IMR-90 (cell line): ENCODE measurements around the gene RPH3AL. TPM values are rescaled to one million over a fixed set of nuclear protein-coding genes. Genes with fewer than 3 reads are reported as not detected.
"Not testable (repeated sequence)": the region's sequence is repeated elsewhere in the genome, so short reads cannot be mapped to it uniquely, and the experiment has no call there.

Source experiments
- ATAC-seq: fragments of 200-7000 bp; cut with Tn5 transposase; 2 replicates; pipeline ENCODE4 v1.9.1; 2020; ENCODE audit warnings: low read depth, mild to moderate bottlenecking, moderate library complexity
- BruUV-seq: library from RNA; stranded (reverse); fragments of 400-500 nt; replicated peaks from 2 replicates; lab custom pipeline; 2021; lab: Mats Ljungman, UMichigan
- CTCF ChIA-PET: fragments of 300-600 bp; formaldehyde crosslinking; extraction: SDS; loops from one replicate; lab custom pipeline; 2021; ENCODE audit warnings: antibody characterized with exemption; lab: Yijun Ruan, JAX
- POLR2A ChIA-PET: fragments of 300-600 bp; sonication (Branson Sonifier 250); formaldehyde crosslinking; loops from one replicate; lab custom pipeline; 2022; ENCODE audit warnings: antibody characterized with exemption; ENCODE audit not compliant: unreplicated experiment; lab: Charles Lee
- DNase-seq: peaks from one replicate; pipeline ENCODE4 v3.0.0; 2013
- H2AFZ ChIP-seq: replicated peaks from 2 replicates; pipeline ENCODE3; 2013; ENCODE audit warnings: low read length, mild to moderate bottlenecking; ENCODE audit not compliant: poor library complexity
- H2AK5ac ChIP-seq: 2 replicates; pipeline ENCODE4 v1.6.1; 2013; ENCODE audit warnings: low read depth, low read length, inconsistent platforms
- H2AK9ac ChIP-seq: replicated peaks from 2 replicates; pipeline ENCODE3; 2013; ENCODE audit warnings: mild to moderate bottlenecking, low read depth, low read length, moderate library complexity; ENCODE audit not compliant: poor library complexity
- H2BK120ac ChIP-seq: 2 replicates; pipeline ENCODE4 v1.6.1; 2013; ENCODE audit warnings: low read depth, low read length, inconsistent platforms
- H2BK15ac ChIP-seq: 3 replicates; pipeline ENCODE4 v1.6.1; 2013; ENCODE audit warnings: low read depth, low read length, inconsistent platforms
- H2BK20ac ChIP-seq: 2 replicates; pipeline ENCODE4 v1.6.1; 2013; ENCODE audit warnings: low read depth, mild to moderate bottlenecking, inconsistent platforms, low read length, moderate library complexity
- H2BK5ac ChIP-seq: 2 replicates; pipeline ENCODE4 v1.6.1; 2013; ENCODE audit warnings: mild to moderate bottlenecking, low read depth, low read length, inconsistent platforms; ENCODE audit not compliant: poor library complexity, severe bottlenecking
- H3K14ac ChIP-seq: replicated peaks from 2 replicates; pipeline ENCODE4 v1.6.1; 2013; ENCODE audit warnings: low read depth, low read length, inconsistent platforms
- H3K18ac ChIP-seq: 2 replicates; pipeline ENCODE4 v1.6.1; 2013; ENCODE audit warnings: low read depth, low read length, control low read depth
- H3K23ac ChIP-seq: 2 replicates; pipeline ENCODE4 v1.6.1; 2013; ENCODE audit warnings: low read depth, low read length, inconsistent platforms
- H3K27ac ChIP-seq: 2 replicates; pipeline ENCODE4 v1.5.1; 2013; ENCODE audit warnings: mild to moderate bottlenecking, control low read depth, low read length; ENCODE audit not compliant: insufficient read depth
- H3K27me3 ChIP-seq: 2 replicates; pipeline ENCODE4 v1.6.1; 2013; ENCODE audit warnings: low read length; ENCODE audit not compliant: control insufficient read depth, insufficient read depth
- H3K36me3 ChIP-seq: 2 replicates; pipeline ENCODE4 v1.6.1; 2013; ENCODE audit warnings: low read length, mixed read lengths; ENCODE audit not compliant: control insufficient read depth, insufficient read depth
- H3K4ac ChIP-seq: 2 replicates; pipeline ENCODE4 v1.6.1; 2013; ENCODE audit warnings: low read depth, low read length, inconsistent platforms
- H3K4me1 ChIP-seq: 2 replicates; pipeline ENCODE4 v1.6.1; 2013; ENCODE audit warnings: low read length, mixed read lengths; ENCODE audit not compliant: control insufficient read depth, insufficient read depth
- H3K4me2 ChIP-seq: 2 replicates; pipeline ENCODE4 v1.6.1; 2013; ENCODE audit warnings: low read depth, mild to moderate bottlenecking, control low read depth, low read length, moderate library complexity
- H3K4me3 ChIP-seq: 2 replicates; pipeline ENCODE4 v1.5.1; 2013; ENCODE audit warnings: low read depth, mild to moderate bottlenecking, control low read depth, low read length, moderate library complexity; ENCODE audit not compliant: insufficient read depth
- H3K56ac ChIP-seq: 2 replicates; pipeline ENCODE4 v1.6.1; 2013; ENCODE audit warnings: low read length, inconsistent platforms; ENCODE audit not compliant: insufficient read depth; ENCODE audit errors: extremely low read depth
- H3K79me1 ChIP-seq, 2 experiments: 2 replicates each; pipeline ENCODE4 v1.6.1; 2013; ENCODE audit warnings: low read length in 2 of 2, inconsistent platforms in 1 of 2, low read depth in 1 of 2
- H3K9ac ChIP-seq: 2 replicates; pipeline ENCODE4 v1.6.1; 2013; ENCODE audit warnings: low read depth, low read length, control low read depth
- H3K9me1 ChIP-seq: 2 replicates; pipeline ENCODE4 v1.6.1; 2013; ENCODE audit warnings: low read length, inconsistent platforms; ENCODE audit not compliant: insufficient read depth
- H3K9me3 ChIP-seq: 2 replicates; pipeline ENCODE4 v1.6.1; 2013; ENCODE audit warnings: low read length; ENCODE audit not compliant: control insufficient read depth, insufficient read depth
- H4K20me1 ChIP-seq: 2 replicates; pipeline ENCODE4 v1.6.1; 2013; ENCODE audit warnings: low read length, inconsistent platforms; ENCODE audit not compliant: insufficient read depth
- H4K5ac ChIP-seq: 2 replicates; pipeline ENCODE4 v1.6.1; 2013; ENCODE audit warnings: mild to moderate bottlenecking, low read depth, low read length, control low read depth
- H4K8ac ChIP-seq, 2 experiments: 2 replicates each; pipeline ENCODE4 v1.6.1; 2013; ENCODE audit warnings: low read depth in 2 of 2, low read length in 2 of 2, control low read depth in 1 of 2, inconsistent platforms in 1 of 2
- H4K91ac ChIP-seq: 2 replicates; pipeline ENCODE4 v1.6.1; 2013; ENCODE audit warnings: low read depth, low read length, inconsistent platforms; ENCODE audit not compliant: insufficient read depth
- WGBS, 2 experiments: methylation state at CpG; one replicate each; pipeline versions ENCODE4 v1.1.5 to v1.1.7; 2013; ENCODE audit warnings: missing lambda C conversion rate in 2 of 2; ENCODE audit not compliant: insufficient read length in 1 of 2; ENCODE audit errors: extremely low coverage in 2 of 2; 5-methylcytosine and 5-hydroxymethylcytosine counted together
- dilution Hi-C: fragments of 300-500 bp; cut with HindIII; formaldehyde crosslinking; loops from one replicate; pipeline ENCODE4 v1.14.3; 2018; ENCODE audit warnings: low sequenced_read_pairs; ENCODE audit not compliant: unreplicated experiment
- in situ Hi-C: fragments of 300-500 bp; cut with MboI; formaldehyde crosslinking; loops from 3 replicates; pipeline ENCODE4 v1.14.3; 2019; ENCODE audit warnings: low sequenced_read_pairs, inconsistent platforms, mixed read lengths
- intact Hi-C: fragments of 100-400 bp; cut with micrococcal nuclease; formaldehyde crosslinking; loops from 2 replicates; pipeline ENCODE4 v1.10.0; 2022
- polyA plus RNA-seq, 3 experiments: library from polyadenylated mRNA; depleted of rRNA; stranded (reverse); fragments of >200 nt; gene quantifications; 2 replicates each; pipeline ENCODE4 v1.2.3, GENCODE V29; 2012; ENCODE audit warnings: low replicate concordance in 1 of 3
- total RNA-seq: library from RNA; depleted of rRNA; stranded (reverse); fragments of >200 nt; gene quantifications from 2 replicates; pipeline ENCODE4 v1.2.3, GENCODE V29; 2012

The RPH3AL gene
- total and polyA plus RNA-seq, 2 of the 4 experiments (the other 2 are of a cell fraction) = 1.8 to 2.5 TPM

GRCh38 chr17:367656-368055 lies 15.0 kb upstream of the RPH3AL start:
- H3K4me3 ChIP-seq, H2BK20ac ChIP-seq, H2AFZ ChIP-seq, H4K20me1 ChIP-seq, H3K9ac ChIP-seq, H4K8ac ChIP-seq, H2AK5ac ChIP-seq, BruUV-seq, H3K18ac ChIP-seq, H3K4me1 ChIP-seq, POLR2A ChIA-PET, DNase-seq, H2BK15ac ChIP-seq, H4K5ac ChIP-seq, H2BK120ac ChIP-seq, H3K56ac ChIP-seq, H4K91ac ChIP-seq, CTCF ChIA-PET, H3K23ac ChIP-seq, H3K4ac ChIP-seq, H3K9me1 ChIP-seq, H3K27me3 ChIP-seq, H2AK9ac ChIP-seq, H3K27ac ChIP-seq, dilution Hi-C loops, H2BK5ac ChIP-seq, H3K14ac ChIP-seq, H3K79me1 ChIP-seq, H3K36me3 ChIP-seq, in situ Hi-C loops, ATAC-seq, intact Hi-C loops, H3K9me3 ChIP-seq, H3K4me2 ChIP-seq: not testable (repeated sequence)
- 90% methylated on average over 12 of the region's 17 CpGs; no CpG with 5 or more reads in 1 of the 2 experiments for WGBS, 2 experiments

DNA sequence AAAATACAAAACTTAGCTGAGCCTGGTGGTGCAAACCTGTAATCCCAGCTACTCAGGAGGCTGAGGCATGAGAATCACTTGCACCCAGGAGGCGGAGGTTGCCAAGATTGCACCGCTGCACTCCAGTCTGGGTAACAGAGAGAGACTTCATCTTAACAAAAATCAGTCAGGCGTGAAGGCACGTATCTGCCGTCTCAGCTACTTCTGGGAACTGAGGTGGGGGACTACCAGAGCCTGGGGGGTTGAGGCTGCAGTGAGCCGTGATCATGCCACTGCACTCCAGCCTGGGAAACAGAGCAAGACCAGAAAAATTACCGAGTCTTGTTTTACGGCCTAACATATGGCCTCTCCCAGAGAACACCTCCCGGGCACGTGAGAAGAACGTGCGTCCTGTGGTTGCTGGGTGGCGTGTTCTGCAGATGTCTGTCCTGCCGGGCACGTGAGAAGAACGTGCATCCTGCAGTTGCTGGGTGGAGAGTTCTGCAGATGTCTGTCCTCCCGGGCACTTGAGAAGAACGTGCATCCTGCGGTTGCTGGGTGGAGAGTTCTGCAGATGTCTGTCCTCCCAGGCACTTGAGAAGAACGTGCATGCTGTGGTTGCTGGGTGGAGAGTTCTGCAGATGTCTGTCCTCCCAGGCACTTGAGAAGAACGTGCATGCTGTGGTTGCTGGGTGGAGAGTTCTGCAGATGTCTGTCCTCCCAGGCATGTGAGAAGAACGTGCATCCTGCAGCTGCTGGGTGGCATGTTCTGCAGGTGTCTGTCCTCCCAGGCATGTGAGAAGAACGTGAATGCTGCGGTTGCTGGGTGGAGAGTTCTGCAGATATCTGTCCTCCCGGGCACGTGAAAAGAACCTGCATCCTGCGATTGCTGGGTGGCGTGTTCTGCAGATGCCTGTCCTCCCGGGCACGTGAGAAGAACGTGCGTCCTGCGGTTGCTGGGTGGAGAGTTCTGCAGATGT lies 14.3 kb upstream of the RPH3AL start:
- H2AK5ac ChIP-seq, H4K5ac ChIP-seq, H3K79me1 ChIP-seq, H4K91ac ChIP-seq, H3K9me3 ChIP-seq, H4K8ac ChIP-seq, H3K9ac ChIP-seq, H2BK15ac ChIP-seq, H2BK5ac ChIP-seq, H3K4me2 ChIP-seq, H4K20me1 ChIP-seq, CTCF ChIA-PET, H3K4ac ChIP-seq, H2AK9ac ChIP-seq, DNase-seq, H3K4me3 ChIP-seq, in situ Hi-C loops, H3K56ac ChIP-seq, H3K23ac ChIP-seq, POLR2A ChIA-PET, H3K14ac ChIP-seq, H3K9me1 ChIP-seq, H2AFZ ChIP-seq, dilution Hi-C loops, BruUV-seq, H3K4me1 ChIP-seq, H3K27ac ChIP-seq, H3K36me3 ChIP-seq, H2BK20ac ChIP-seq, H2BK120ac ChIP-seq, H3K18ac ChIP-seq, ATAC-seq, H3K27me3 ChIP-seq, intact Hi-C loops: not testable (repeated sequence)
- WGBS, 2 experiments = 80% methylated on average over 10 of the region's 33 CpGs; no CpG with 5 or more reads in 1 of the 2 experiments
